ENCODE measurements around the gene THBS1.

THBS1 gene

DNA sequence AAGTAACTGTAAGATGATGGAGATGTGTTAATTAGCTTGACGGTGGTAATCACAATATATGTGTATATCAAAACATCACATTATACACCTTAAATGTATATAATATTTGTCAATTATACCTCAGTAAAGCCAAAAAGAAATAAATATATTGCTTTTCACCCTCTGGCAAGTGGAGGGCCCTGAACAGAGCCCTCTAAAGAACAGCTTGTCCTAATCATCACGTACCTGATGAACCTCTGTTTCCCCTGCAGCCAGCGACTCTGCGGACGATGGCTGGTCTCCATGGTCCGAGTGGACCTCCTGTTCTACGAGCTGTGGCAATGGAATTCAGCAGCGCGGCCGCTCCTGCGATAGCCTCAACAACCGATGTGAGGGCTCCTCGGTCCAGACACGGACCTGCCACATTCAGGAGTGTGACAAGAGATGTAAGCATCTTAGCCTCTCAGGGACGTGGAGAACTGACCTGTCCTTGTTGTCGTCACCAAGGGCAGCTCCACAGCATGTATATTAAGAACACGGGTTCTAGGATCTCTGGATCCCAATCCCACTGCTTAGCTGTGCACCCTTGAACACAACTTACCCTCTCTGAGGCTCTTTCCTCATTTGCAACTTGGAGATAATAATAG is 6.3 kb downstream of the THBS1 start:
- H3K4me3 ChIP-seq (ENCODE audit: low read depth, low read length) = no peak overlapping the region
- no peak for DNase-seq (ENCODE audit: low read depth)

DNA sequence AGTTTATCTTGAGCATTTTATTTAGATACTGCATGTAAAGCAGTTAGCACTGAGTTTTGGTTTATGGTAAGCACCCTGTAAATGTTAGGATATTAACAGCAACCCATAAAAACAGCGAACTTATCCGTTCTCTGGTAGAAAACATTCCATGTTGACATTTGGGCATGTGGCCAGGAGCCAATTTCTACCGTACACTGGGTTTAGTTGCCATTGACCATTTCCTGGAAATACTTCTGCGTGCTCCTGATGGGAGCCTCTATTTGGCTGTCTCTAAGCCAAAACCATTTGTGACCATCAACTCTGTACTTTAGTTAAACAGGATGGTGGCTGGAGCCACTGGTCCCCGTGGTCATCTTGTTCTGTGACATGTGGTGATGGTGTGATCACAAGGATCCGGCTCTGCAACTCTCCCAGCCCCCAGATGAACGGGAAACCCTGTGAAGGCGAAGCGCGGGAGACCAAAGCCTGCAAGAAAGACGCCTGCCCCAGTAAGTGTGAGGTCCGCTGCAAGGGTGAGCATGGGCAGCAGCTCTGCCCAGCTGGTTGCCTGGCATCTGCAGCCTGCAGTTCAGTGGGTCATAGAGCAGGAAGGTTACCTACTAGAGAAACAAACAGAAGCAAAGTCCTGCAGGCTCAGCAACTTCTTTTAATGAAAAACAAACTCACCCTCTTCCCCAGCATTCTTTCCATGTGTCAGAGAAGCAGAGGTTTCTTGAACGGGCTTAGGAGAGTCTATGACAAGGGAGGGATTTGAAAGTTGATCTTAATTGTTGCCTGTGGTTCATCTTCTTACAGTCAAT is 7.1 kb downstream of the THBS1 start:
- TF ChIP-seq, protein P1, sequence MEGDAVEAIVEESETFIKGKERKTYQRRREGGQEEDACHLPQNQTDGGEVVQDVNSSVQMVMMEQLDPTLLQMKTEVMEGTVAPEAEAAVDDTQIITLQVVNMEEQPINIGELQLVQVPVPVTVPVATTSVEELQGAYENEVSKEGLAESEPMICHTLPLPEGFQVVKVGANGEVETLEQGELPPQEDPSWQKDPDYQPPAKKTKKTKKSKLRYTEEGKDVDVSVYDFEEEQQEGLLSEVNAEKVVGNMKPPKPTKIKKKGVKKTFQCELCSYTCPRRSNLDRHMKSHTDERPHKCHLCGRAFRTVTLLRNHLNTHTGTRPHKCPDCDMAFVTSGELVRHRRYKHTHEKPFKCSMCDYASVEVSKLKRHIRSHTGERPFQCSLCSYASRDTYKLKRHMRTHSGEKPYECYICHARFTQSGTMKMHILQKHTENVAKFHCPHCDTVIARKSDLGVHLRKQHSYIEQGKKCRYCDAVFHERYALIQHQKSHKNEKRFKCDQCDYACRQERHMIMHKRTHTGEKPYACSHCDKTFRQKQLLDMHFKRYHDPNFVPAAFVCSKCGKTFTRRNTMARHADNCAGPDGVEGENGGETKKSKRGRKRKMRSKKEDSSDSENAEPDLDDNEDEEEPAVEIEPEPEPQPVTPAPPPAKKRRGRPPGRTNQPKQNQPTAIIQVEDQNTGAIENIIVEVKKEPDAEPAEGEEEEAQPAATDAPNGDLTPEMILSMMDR (IDR thresholded peaks at IDR 0.05; ENCODE audit: control insufficient read depth, extremely low read depth, insufficient read depth) = no peak
- no peak for DNase-seq (ENCODE audit: low read depth)
- no peak overlapping the region for H3K4me3 ChIP-seq (ENCODE audit: low read depth, low read length)

More for the DNA sequence above, 6.3 kb downstream of the THBS1 start:
- TF ChIP-seq, protein P1 (IDR thresholded peaks at IDR 0.05; ENCODE audit: control insufficient read depth, extremely low read depth, insufficient read depth) = no peak

DNA sequence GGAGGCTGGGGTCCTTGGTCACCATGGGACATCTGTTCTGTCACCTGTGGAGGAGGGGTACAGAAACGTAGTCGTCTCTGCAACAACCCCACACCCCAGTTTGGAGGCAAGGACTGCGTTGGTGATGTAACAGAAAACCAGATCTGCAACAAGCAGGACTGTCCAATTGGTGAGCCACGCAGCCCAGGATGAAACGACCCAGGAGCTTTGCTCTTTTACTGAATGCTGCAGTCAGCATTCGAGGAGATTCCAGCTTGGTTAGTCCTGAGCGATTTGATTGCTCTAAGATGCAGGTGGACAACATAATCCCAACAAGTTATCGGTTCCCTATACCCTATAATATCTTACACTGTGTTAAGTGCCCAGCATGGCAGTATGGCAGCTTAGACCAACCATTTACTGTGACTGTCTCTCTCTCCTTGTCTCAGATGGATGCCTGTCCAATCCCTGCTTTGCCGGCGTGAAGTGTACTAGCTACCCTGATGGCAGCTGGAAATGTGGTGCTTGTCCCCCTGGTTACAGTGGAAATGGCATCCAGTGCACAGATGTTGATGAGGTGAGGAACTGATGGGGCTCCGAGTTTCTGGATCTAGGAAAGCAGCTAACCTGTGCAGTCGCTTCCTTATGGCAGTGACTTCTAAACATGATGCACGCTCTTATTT is 7.8 kb downstream of the THBS1 start:
- no peak overlapping the region for H3K4me3 ChIP-seq (ENCODE audit: low read depth, low read length)
- DNase-seq (ENCODE audit: low read depth) = no peak
- TF ChIP-seq, protein P1 (IDR thresholded peaks at IDR 0.05; ENCODE audit: control insufficient read depth, extremely low read depth, insufficient read depth) = no peak

DNA sequence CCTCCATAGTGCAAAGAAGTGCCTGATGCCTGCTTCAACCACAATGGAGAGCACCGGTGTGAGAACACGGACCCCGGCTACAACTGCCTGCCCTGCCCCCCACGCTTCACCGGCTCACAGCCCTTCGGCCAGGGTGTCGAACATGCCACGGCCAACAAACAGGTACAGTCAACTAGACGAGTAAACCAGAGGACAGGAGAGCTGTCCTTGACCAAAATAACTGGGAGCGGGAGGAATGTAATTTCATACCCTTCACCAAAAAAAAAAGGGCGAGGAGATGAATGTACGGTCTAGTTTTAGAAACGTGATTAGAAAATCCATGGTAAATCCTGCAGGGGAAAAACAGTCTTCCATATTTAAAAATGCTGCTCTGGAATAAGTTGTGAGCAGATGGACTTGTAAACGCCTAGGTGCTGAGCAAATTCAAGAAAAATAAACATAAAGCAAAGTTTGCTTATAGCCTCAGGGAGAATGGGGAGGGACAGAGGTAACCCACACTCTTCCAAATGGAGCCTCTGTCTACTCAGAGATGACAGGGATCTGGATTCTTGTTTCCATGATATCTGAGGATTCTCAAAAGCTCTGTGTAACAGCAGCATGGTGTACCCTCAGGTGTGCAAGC is 8.4 kb downstream of the THBS1 start:
- no peak overlapping the region for H3K4me3 ChIP-seq (ENCODE audit: low read depth, low read length)
- DNase-seq (ENCODE audit: low read depth) = no peak
- TF ChIP-seq, protein P1 (IDR thresholded peaks at IDR 0.05; ENCODE audit: control insufficient read depth, extremely low read depth, insufficient read depth) = no peak

DNA sequence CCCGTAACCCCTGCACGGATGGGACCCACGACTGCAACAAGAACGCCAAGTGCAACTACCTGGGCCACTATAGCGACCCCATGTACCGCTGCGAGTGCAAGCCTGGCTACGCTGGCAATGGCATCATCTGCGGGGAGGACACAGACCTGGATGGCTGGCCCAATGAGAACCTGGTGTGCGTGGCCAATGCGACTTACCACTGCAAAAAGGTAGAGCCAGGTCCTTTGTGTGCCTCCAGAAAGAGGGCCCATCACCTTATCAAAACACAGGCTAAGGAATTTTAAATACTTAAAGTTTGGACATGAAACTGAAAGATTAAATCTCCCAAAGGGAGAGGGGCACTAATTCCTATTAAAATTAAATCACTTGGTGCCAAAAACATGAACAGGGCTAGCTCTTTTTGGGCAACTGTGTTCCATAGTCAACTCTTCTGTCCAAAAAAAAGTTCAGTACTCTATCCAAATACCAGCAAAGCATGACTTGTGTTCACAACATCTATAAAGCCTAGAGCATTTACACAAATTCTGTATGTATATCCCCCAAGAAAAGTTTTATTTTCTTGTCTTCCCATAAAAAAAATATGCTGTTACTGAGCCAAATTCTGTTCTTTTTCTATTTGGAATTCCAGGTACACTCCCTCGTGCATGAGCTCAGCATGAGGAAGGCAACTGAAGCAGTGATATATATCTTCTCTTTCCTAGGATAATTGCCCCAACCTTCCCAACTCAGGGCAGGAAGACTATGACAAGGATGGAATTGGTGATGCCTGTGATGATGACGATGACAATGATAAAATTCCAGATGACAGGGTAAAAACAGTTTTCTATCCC is 9.2 kb downstream of the THBS1 start:
- no peak for DNase-seq (ENCODE audit: low read depth)
- H3K4me3 ChIP-seq (ENCODE audit: low read depth, low read length) = no peak overlapping the region
- TF ChIP-seq, protein P1 (IDR thresholded peaks at IDR 0.05; ENCODE audit: control insufficient read depth, extremely low read depth, insufficient read depth) = no peak

Measured in LNCaP clone FGC (cell line).